Endothelial cell of umbilical vein (primary cell): ENCODE data around the gene TPSG1. TPM values are rescaled to one million over a fixed set of nuclear protein-coding genes. Genes with fewer than 3 reads are reported as not detected.
A peak's percentile ranks its signal among the peaks of the same experiment; 100 is the strongest.

ENCODE experiments used
- BruUV-seq: library from RNA; stranded (reverse); fragments of 400-500 nt; replicated peaks from 2 replicates; lab custom pipeline; 2021; lab: Mats Ljungman, UMichigan
- CTCF ChIA-PET: fragments of 300-600, 350-600 bp; sonication (Branson Sonifier 250); formaldehyde crosslinking; loops from one replicate; lab custom pipeline; 2021; ENCODE audit warnings: antibody characterized with exemption, inconsistent platforms; lab: Charles Lee
- POLR2A ChIA-PET: fragments of 300-600, 350-600 bp; sonication (Branson Sonifier 250); formaldehyde crosslinking; loops from one replicate; lab custom pipeline; 2021; ENCODE audit warnings: antibody characterized with exemption, inconsistent platforms; lab: Charles Lee
- DNase-seq: peaks from one replicate; pipeline ENCODE4 v3.0.0-alpha.2; 2011; ENCODE audit warnings: low read depth, low spot score
- FAIRE-seq: peaks from 2 replicates; lab custom pipeline; 2011; peaks lifted over from hg19 to GRCh38; lab: Jason Lieb, UNC
- H2AFZ ChIP-seq: 2 replicates; pipeline ENCODE4 v1.6.0; 2012; ENCODE audit warnings: low read depth, low read length, control low read depth, inconsistent platforms
- H3K27ac ChIP-seq: 2 replicates; pipeline ENCODE4 v1.5.1; 2011; ENCODE audit warnings: low read depth, mild to moderate bottlenecking, control low read depth, low read length, moderate library complexity; ENCODE audit not compliant: insufficient read depth
- H3K27me3 ChIP-seq, 2 experiments: 2 replicates each; pipeline versions ENCODE4 v1.6.0 to v1.6.1; 2011; ENCODE audit warnings: low read length in 2 of 2, mixed read lengths in 1 of 2; ENCODE audit not compliant: control insufficient read depth in 2 of 2, insufficient read depth in 2 of 2
- H3K36me3 ChIP-seq, 2 experiments: 2 replicates in 1 of 2; 3 replicates in 1 of 2; pipeline ENCODE4 v1.5.1; 2011; ENCODE audit warnings: low read length in 2 of 2, mild to moderate bottlenecking in 1 of 2, moderate library complexity in 1 of 2; ENCODE audit not compliant: control insufficient read depth in 2 of 2, insufficient read depth in 2 of 2; ENCODE audit errors: extremely low read depth in 1 of 2
- H3K4me1 ChIP-seq: 3 replicates; pipeline ENCODE4 v1.5.1; 2011; ENCODE audit warnings: mild to moderate bottlenecking, low read length; ENCODE audit not compliant: control insufficient read depth, insufficient read depth; ENCODE audit errors: extremely low read depth
- H3K4me2 ChIP-seq: 2 replicates; pipeline ENCODE4 v1.6.1; 2011; ENCODE audit warnings: low read length, control low read depth, mixed read lengths; ENCODE audit not compliant: insufficient read depth
- H3K4me3 ChIP-seq, 3 experiments: fragments of 200-600 bp in 1 of 3; sonication (generic), shearing (Covaris generic) in 1 of 3; replicated peaks in 1 of 3; 2 replicates each; pipeline ENCODE4 v1.5.1; 2011 to 2016; ENCODE audit warnings: control low read depth in 3 of 3, low read length in 3 of 3, mild to moderate bottlenecking in 2 of 3, inconsistent platforms in 1 of 3, low read depth in 1 of 3, moderate library complexity in 1 of 3; ENCODE audit not compliant: insufficient read depth in 1 of 3
- H3K79me2 ChIP-seq: 2 replicates; pipeline ENCODE4 v1.6.0; 2012; ENCODE audit warnings: low read length, inconsistent platforms; ENCODE audit not compliant: control insufficient read depth, insufficient read depth
- H3K9ac ChIP-seq: replicated peaks from 2 replicates; pipeline ENCODE3; 2011; ENCODE audit warnings: low read length, control low read depth; ENCODE audit not compliant: insufficient read depth; ENCODE audit errors: extremely low read depth
- H3K9me1 ChIP-seq: replicated peaks from 3 replicates; pipeline ENCODE4 v1.6.0; 2011; ENCODE audit warnings: mild to moderate bottlenecking, low read length; ENCODE audit not compliant: control insufficient read depth, insufficient read depth; ENCODE audit errors: extremely low read depth
- H3K9me3 ChIP-seq: replicated peaks from 2 replicates; pipeline ENCODE4 v1.5.1; 2012; ENCODE audit warnings: low read length, inconsistent platforms; ENCODE audit not compliant: control insufficient read depth, insufficient read depth
- H4K20me1 ChIP-seq: replicated peaks from 2 replicates; pipeline ENCODE3; 2011; ENCODE audit warnings: mild to moderate bottlenecking, low read length; ENCODE audit not compliant: control insufficient read depth, insufficient read depth; ENCODE audit errors: extremely low read depth
- CTCF ChIP-seq, 2 donors: IDR thresholded peaks; 1 replicate in 1 of 2; 2 replicates in 1 of 2; pipeline ENCODE4 v1.5.1; 2011; ENCODE audit warnings: low read length in 2 of 2, mild to moderate bottlenecking in 2 of 2, moderate library complexity in 2 of 2, control low read depth in 1 of 2, inconsistent platforms in 1 of 2, low read depth in 1 of 2; ENCODE audit not compliant: insufficient read depth in 1 of 2; ENCODE audit errors: extremely low read depth in 1 of 2
- EZH2 ChIP-seq: IDR thresholded peaks from 2 replicates; pipeline ENCODE4 v1.6.1; 2012; ENCODE audit warnings: borderline replicate concordance, low read depth, mild to moderate bottlenecking, moderate library complexity, low read length, inconsistent platforms; ENCODE audit not compliant: severe bottlenecking
- FOS ChIP-seq: IDR thresholded peaks from 2 replicates; pipeline ENCODE4 v1.6.1; 2011; ENCODE audit warnings: mild to moderate bottlenecking, low read length, moderate library complexity, borderline replicate concordance; ENCODE audit not compliant: insufficient read depth
- GATA2 ChIP-seq: IDR thresholded peaks from 2 replicates; pipeline ENCODE4 v1.7.0; 2011; ENCODE audit warnings: low read depth, mild to moderate bottlenecking, moderate library complexity, mixed read lengths, low read length; ENCODE audit not compliant: insufficient read length, insufficient read depth
- JUN ChIP-seq: IDR thresholded peaks from 2 replicates; pipeline ENCODE4 v1.6.1; 2011; ENCODE audit warnings: borderline replicate concordance, low read depth; ENCODE audit not compliant: insufficient read length, insufficient read depth
- MAX ChIP-seq: IDR thresholded peaks from 2 replicates; pipeline ENCODE4 v1.6.1; 2011; ENCODE audit not compliant: insufficient read depth, insufficient read length
- MYC ChIP-seq: IDR thresholded peaks from one replicate; pipeline ENCODE4 v1.6.1; 2011; ENCODE audit warnings: mild to moderate bottlenecking, low read depth, low read length
- POLR2A ChIP-seq: IDR thresholded peaks from 2 replicates; pipeline ENCODE4 v1.6.1; 2012; ENCODE audit warnings: low read depth, mild to moderate bottlenecking, control low read depth, low read length
- POLR2AphosphoS5 ChIP-seq: IDR thresholded peaks from 2 replicates; pipeline ENCODE4 v1.6.1; 2012; ENCODE audit warnings: low read depth, mild to moderate bottlenecking, control low read depth, low read length, moderate library complexity; ENCODE audit not compliant: insufficient read depth
- dilution Hi-C: fragments of 300-500 bp; cut with MboI; formaldehyde crosslinking; loops from one replicate; pipeline ENCODE4 v1.15.0; 2019; ENCODE audit warnings: low sequenced_read_pairs; ENCODE audit not compliant: extremely low pct_ligation_motif_present
- intact Hi-C: fragments of 100-400 bp; cut with micrococcal nuclease; formaldehyde crosslinking; loops from one replicate; pipeline ENCODE4 v1.10.0; 2022
- polyA plus RNA-seq, 4 experiments: library from polyadenylated mRNA; depleted of rRNA in 3 of 4; stranded (reverse) in 3 of 4; unstranded in 1 of 4; fragments of >200 nt; gene quantifications; 2 replicates each; pipeline versions ENCODE4 v1.2.1 to v1.2.3, GENCODE V29; 2011 to 2012; ENCODE audit warnings: missing spikeins in 1 of 4
- total RNA-seq: library from RNA; stranded (reverse); gene quantifications from 2 replicates; pipeline ENCODE4 v1.2.3, GENCODE V29; 2021

TPSG1 gene
- total and polyA plus RNA-seq, 2 donors (not counting 3 experiments of a cell fraction or from before 2014, with no cell fraction given), result not detected

- intact Hi-C loops, result no loop called here
- H3K4me2 ChIP-seq, result no peak overlapping the region
- DNase-seq (no peak), FAIRE-seq (no peak)
- H3K4me1 ChIP-seq, result no peaks in the 10 kb centered on the region
- no peak overlapping the region for H2AFZ ChIP-seq
- H3K4me3 ChIP-seq, result no peak overlapping the region
- POLR2A ChIA-PET, result no interaction called here
- peak; percentile 27 for TF ChIP-seq EZH2
- no peak for TF ChIP-seq POLR2AphosphoS5
- no peaks in the 10 kb centered on the region for H3K79me2 ChIP-seq
- no peaks in the 10 kb centered on the region for H3K9me3 ChIP-seq
- peaks cover 21 to 25% of the 10 kb centered on the region in 2 experiments for H3K27me3 ChIP-seq
- no peak overlapping the region for H3K27ac ChIP-seq
- dilution Hi-C loops, result no loop called here
- H3K9me1 ChIP-seq, result no peaks in the 10 kb centered on the region
- H4K20me1 ChIP-seq, result no peaks in the 10 kb centered on the region
- CTCF ChIA-PET, result no interaction called here
- no TSS peak for BruUV-seq
- H3K36me3 ChIP-seq, result no peaks in the 10 kb centered on the region
- H3K9ac ChIP-seq, result no peak overlapping the region
These were observed 34.1 kb upstream of the TPSG1 start for GRCh38 chr16:1258906-1259759.

GRCh38 chr16:1258225-1258600, 33.1 kb upstream of the TPSG1 start:
- no peak overlapping the region for H3K27ac ChIP-seq
- H3K36me3 ChIP-seq, result no peaks in the 10 kb centered on the region
- dilution Hi-C loops (no loop called here), intact Hi-C loops (no loop called here)
- H3K79me2 ChIP-seq, result no peaks in the 10 kb centered on the region
- ChIA-PET POLR2A (no interaction called here), CTCF (no interaction called here)
- H3K4me1 ChIP-seq, result no peaks in the 10 kb centered on the region
- no peak for FAIRE-seq
- H3K9me3 ChIP-seq, result no peaks in the 10 kb centered on the region
- H4K20me1 ChIP-seq, result no peaks in the 10 kb centered on the region
- H3K27me3 ChIP-seq, result peaks cover 21 to 25% of the 10 kb centered on the region in 2 experiments
- H3K9me1 ChIP-seq, result no peaks in the 10 kb centered on the region
- no peak for TF ChIP-seq FOS
- no peak for TF ChIP-seq POLR2A
- TF ChIP-seq CTCF (IDR thresholded peaks at IDR 0.05; ENCODE audit: extremely low read depth in 1 of 2, insufficient read depth in 1 of 2, low read depth in 1 of 2, low read length in 2 of 2), result no peak
- no peak for TF ChIP-seq EZH2
- TF ChIP-seq JUN, result no peak
- no peak for TF ChIP-seq MYC
- TF ChIP-seq MAX, result no peak
- no peak for TF ChIP-seq POLR2AphosphoS5
- no peak for TF ChIP-seq GATA2
- no peak for DNase-seq
- H2AFZ ChIP-seq, result no peak overlapping the region
- no peak overlapping the region for H3K4me3 ChIP-seq
- BruUV-seq, result no TSS peak
- no peak overlapping the region for H3K4me2 ChIP-seq
- H3K9ac ChIP-seq, result no peak overlapping the region
